ENCODE measurements around the gene TGFBR3L. TPM values are rescaled to one million over a fixed set of nuclear protein-coding genes. Genes with fewer than 3 reads are reported as not detected.

Gene TGFBR3L
- total RNA-seq, 4 donors from 2014 or later: 1.5 to 3.7 (median 2.1) TPM; not detected in 1

- H3K4me3 ChIP-seq (ENCODE audit: low read depth, poor library complexity, severe bottlenecking): no peak overlapping the region
- TF ChIP-seq CTCF (IDR thresholded peaks at IDR 0.05): no peak
- no peak for TF ChIP-seq POLR2A (IDR thresholded peaks at IDR 0.05)
- intact Hi-C loops (cut with DNase I; ENCODE audit: low total_unique reads): no loop called here
- WGBS, 2 donors: 94% methylated on average over 31 of the region's 31 CpGs
- DNase-seq (ENCODE audit: low spot score in 2 of 2): no peak
These were observed 7.6 kb downstream of the TGFBR3L start for GRCh38 chr19:7921967-7922835.

DNA sequence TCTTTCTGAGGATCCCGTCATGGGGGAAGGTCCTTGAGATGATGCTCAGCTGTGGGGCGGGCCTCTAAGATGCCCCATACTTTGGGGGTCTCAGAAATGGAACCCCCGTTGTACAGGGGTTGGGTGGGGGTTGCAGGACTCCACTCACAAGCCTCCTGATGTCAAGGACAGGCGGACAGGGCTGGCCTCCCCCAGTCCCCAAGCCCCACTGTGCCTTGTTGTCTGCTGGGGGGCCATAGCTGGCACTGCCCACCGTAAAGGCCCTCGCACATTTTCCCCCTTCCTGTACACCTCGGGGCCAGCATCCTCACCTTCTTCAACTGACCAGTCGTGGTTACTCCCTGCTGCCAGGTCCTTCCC lies 8.2 kb downstream of the TGFBR3L start:
- TF ChIP-seq POLR2A (IDR thresholded peaks at IDR 0.05) (no peak), CTCF (IDR thresholded peaks at IDR 0.05) (no peak)
- intact Hi-C loops (cut with DNase I; ENCODE audit: low total_unique reads): no loop called here
- no peak for DNase-seq (ENCODE audit: low spot score in 2 of 2)
- H3K4me3 ChIP-seq (ENCODE audit: low read depth, poor library complexity, severe bottlenecking): no peak overlapping the region
- 83 to 93% methylated on average over 8 of the region's 8 CpGs for WGBS, 2 donors

GRCh38 chr19:7923295-7924191 lies 8.9 kb downstream of the TGFBR3L start:
- 55 to 60% methylated on average over 31 of the region's 31 CpGs for WGBS, 2 donors
- intact Hi-C loops (cut with DNase I; ENCODE audit: low total_unique reads): no loop called here
- no peak overlapping the region for H3K4me3 ChIP-seq (ENCODE audit: low read depth, poor library complexity, severe bottlenecking)
- DNase-seq (ENCODE audit: low spot score in 2 of 2): no peak
- TF ChIP-seq POLR2A (IDR thresholded peaks at IDR 0.05): no peak
- TF ChIP-seq CTCF (IDR thresholded peaks at IDR 0.05): no peak

GRCh38 chr19:7924241-7924640 lies 9.6 kb downstream of the TGFBR3L start:
- no peak overlapping the region for H3K4me3 ChIP-seq (ENCODE audit: low read depth, poor library complexity, severe bottlenecking)
- no peak for DNase-seq (ENCODE audit: low spot score in 2 of 2)
- no peak for TF ChIP-seq POLR2A (IDR thresholded peaks at IDR 0.05)
- TF ChIP-seq CTCF (IDR thresholded peaks at IDR 0.05): no peak
- intact Hi-C loops (cut with DNase I; ENCODE audit: low total_unique reads): no loop called here
- WGBS, 2 donors: 41 to 64% methylated on average over 12 of the region's 12 CpGs

- 23 to 28% methylated on average over 33 to 34 of the region's 34 CpGs for WGBS, 2 donors
- intact Hi-C loops (cut with DNase I; ENCODE audit: low total_unique reads): loop anchor here (5.0 kb wide), 1 partner anchor 72 kb away; no protein-coding TSS in a partner anchor
- no peak for DNase-seq (ENCODE audit: low spot score in 2 of 2)
- H3K4me3 ChIP-seq (ENCODE audit: low read depth, poor library complexity, severe bottlenecking): no peak overlapping the region
- TF ChIP-seq POLR2A (IDR thresholded peaks at IDR 0.05) (no peak), CTCF (IDR thresholded peaks at IDR 0.05) (no peak)
These were observed 10.1 kb downstream of the TGFBR3L start for GRCh38 chr19:7924651-7925170.
